HG03575 (cell line): ENCODE results near the gene THRSP.
"Not testable (repeated sequence)": the region's sequence is repeated elsewhere in the genome, so short reads cannot be mapped to it uniquely, and the experiment has no call there.

Experiments
- ATAC-seq: cut with Tn5 transposase; IDR thresholded peaks from one replicate; pipeline ENCODE4 v1.9.1; 2021; ENCODE audit not compliant: unreplicated experiment, insufficient number of reproducible peaks, low FRiP score; ENCODE audit errors: extremely low read depth

The THRSP gene

GRCh38 chr11:78063440-78064181 is at the start of gene THRSP:
Gene THRSP (plus strand): TSS chr11:78063861. CDS start chr11:78063882, 21 bp downstream.
- ATAC-seq = no peak

GRCh38 chr11:78014937-78015520 is 48.6 kb upstream of the THRSP start:
- not testable (repeated sequence) for ATAC-seq

- ATAC-seq = no peak
Measured at GRCh38 chr11:78015878-78016277, 47.8 kb upstream of the THRSP start.

- ATAC-seq = no peak
Measured at GRCh38 chr11:78019808-78020207, 43.9 kb upstream of the THRSP start.

- ATAC-seq = no peak
Measured at GRCh38 chr11:78020246-78020645, 43.4 kb upstream of the THRSP start.

GRCh38 chr11:78021611-78022010 is 42.0 kb upstream of the THRSP start:
- ATAC-seq = no peak

- ATAC-seq = no peak
Measured at GRCh38 chr11:78022397-78023396, 41.0 kb upstream of the THRSP start, which contains the start of gene KCTD14. Gene KCTD14 (minus strand): TSS chr11:78023276. CDS start chr11:78023249, 27 bp downstream.

GRCh38 chr11:78023426-78023825 is 40.2 kb upstream of the THRSP start:
- no peak for ATAC-seq

GRCh38 chr11:78025378-78025777 is 38.3 kb upstream of the THRSP start:
- ATAC-seq = no peak

GRCh38 chr11:78027759-78028158 is 35.9 kb upstream of the THRSP start:
- ATAC-seq = no peak

GRCh38 chr11:78028423-78028822 is 35.2 kb upstream of the THRSP start:
- not testable (repeated sequence) for ATAC-seq

GRCh38 chr11:78030429-78031325 is 33.0 kb upstream of the THRSP start:
- ATAC-seq = no peak

GRCh38 chr11:78031629-78032028 is 32.0 kb upstream of the THRSP start:
- no peak for ATAC-seq

- no peak for ATAC-seq
Measured at GRCh38 chr11:78032090-78032489, 31.6 kb upstream of the THRSP start.

- no peak for ATAC-seq
Measured at GRCh38 chr11:78033040-78033439, 30.6 kb upstream of the THRSP start.

GRCh38 chr11:78034623-78035022 is 29.0 kb upstream of the THRSP start:
- no peak for ATAC-seq

- no peak for ATAC-seq
Measured at GRCh38 chr11:78036313-78036712, 27.3 kb upstream of the THRSP start.

- no peak for ATAC-seq
Measured at GRCh38 chr11:78037056-78037455, 26.6 kb upstream of the THRSP start.
